Measurements from ENCODE around the gene JMJD6.

JMJD6 gene

GRCh38 chr17:76696763-76697701 is 29.4 kb downstream of the JMJD6 start:
- DNase-seq, result no peak

- DNase-seq, result no peak
Observed at GRCh38 chr17:76695059-76695831, 31.2 kb downstream of the JMJD6 start.

- no peak for DNase-seq
Observed at GRCh38 chr17:76691379-76692191, 34.8 kb downstream of the JMJD6 start.

DNA sequence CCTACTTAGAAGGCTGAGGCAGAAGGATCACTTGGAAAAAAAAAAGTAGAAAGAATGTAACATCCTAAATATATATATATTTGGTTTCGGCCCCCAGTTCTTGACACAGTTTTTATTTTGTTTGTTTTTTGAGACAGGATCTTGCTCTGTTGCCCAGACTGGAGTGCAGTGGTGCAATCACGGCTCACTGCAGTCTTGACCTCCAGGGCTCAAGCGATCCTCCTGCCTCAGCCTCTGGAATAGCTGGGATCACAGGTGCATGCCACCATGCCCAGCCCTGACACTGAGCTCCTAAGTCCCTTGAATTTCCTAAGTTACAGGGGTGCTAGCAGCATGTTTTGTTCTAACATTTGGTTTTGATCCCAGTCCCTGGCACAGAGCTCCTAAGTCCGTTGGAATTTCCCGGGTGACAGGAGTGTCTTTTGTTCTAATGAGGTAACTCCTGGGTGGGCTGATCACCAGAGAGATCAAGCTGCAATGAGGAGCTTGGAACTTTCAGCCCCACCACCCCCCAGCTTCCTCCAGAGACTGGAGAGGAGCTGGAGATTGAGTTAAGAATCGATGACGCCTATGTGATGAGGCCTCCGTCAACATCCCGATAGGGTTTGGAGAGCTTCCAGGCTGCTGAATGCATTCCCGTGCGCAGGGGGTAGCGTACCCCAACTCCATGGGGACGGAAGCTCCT is 35.7 kb downstream of the JMJD6 start:
- DNase-seq, result no peak

GRCh38 chr17:76689859-76690258 is 36.5 kb downstream of the JMJD6 start:
- no peak for DNase-seq

- no peak for DNase-seq
Observed at GRCh38 chr17:76688165-76688622, 38.2 kb downstream of the JMJD6 start.

- no peak for DNase-seq
Observed at GRCh38 chr17:76687298-76688164, 38.9 kb downstream of the JMJD6 start.

- no peak for DNase-seq
Observed at GRCh38 chr17:76686538-76687297, 39.7 kb downstream of the JMJD6 start.

- no peak for DNase-seq
Observed at GRCh38 chr17:76685846-76686245, 40.6 kb downstream of the JMJD6 start.

- no peak for DNase-seq
Observed at GRCh38 chr17:76685366-76685765, 41.0 kb downstream of the JMJD6 start.

- DNase-seq, result no peak
Observed at GRCh38 chr17:76684756-76685155, 41.6 kb downstream of the JMJD6 start.

- DNase-seq, result no peak
Observed at GRCh38 chr17:76683921-76684745, 42.3 kb downstream of the JMJD6 start.

DNA sequence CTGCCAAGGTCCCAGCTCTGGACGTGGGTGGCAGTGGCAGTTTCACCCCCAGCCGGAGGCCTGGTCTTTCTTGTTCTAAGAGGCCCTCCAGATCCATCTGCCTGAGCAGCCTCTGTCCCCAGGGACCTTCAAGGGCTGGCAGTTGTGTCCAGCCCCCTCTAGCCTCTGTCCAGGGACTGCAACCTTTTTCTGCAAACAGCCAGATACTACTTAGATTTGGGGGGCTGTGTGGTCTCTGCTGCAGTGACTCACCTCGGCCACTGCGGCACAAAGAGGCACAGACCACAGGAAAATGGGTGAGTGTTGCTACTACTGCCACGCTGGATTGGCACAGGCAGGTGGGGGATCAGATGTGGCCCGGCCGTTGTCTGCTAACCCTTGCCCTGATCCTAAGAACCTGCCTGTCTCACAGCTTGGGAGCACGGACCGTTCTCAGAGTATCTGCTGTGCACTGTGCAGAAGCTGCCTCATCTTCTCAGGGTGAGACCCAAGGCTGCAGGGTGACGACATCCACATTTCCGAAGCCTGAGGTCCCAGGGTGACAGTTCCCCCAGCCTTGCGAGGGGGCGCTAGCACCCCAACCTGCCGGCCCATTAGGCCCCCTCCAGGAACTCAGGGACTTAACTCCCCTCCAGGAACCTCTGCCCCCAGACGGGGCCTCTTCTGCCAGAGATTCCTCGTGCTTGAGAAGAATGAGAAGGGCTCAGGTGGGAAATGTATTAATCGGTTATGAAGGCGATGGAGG is 43.2 kb downstream of the JMJD6 start:
- DNase-seq, result no peak

- no peak for DNase-seq
Observed at GRCh38 chr17:76682296-76682695, 44.1 kb downstream of the JMJD6 start.

GRCh38 chr17:76681222-76682137 is 44.9 kb downstream of the JMJD6 start:
- DNase-seq, result peak; percentile 80

GRCh38 chr17:76679239-76679638 is 47.2 kb downstream of the JMJD6 start:
- DNase-seq, result no peak

- DNase-seq, result peak; percentile 18
Observed at GRCh38 chr17:76678330-76678729, 48.1 kb downstream of the JMJD6 start.

GRCh38 chr17:76677406-76677805 is 49.0 kb downstream of the JMJD6 start:
- no peak for DNase-seq
